ENCODE results near the gene AHRR. TPM values are rescaled to one million over a fixed set of nuclear protein-coding genes. Genes with fewer than 3 reads are reported as not detected.
A peak's percentile ranks its signal among the peaks of the same experiment; 100 is the strongest.

Gene AHRR
- polyA plus RNA-seq, 3 donors = 0.15 TPM; not detected in 1

DNA sequence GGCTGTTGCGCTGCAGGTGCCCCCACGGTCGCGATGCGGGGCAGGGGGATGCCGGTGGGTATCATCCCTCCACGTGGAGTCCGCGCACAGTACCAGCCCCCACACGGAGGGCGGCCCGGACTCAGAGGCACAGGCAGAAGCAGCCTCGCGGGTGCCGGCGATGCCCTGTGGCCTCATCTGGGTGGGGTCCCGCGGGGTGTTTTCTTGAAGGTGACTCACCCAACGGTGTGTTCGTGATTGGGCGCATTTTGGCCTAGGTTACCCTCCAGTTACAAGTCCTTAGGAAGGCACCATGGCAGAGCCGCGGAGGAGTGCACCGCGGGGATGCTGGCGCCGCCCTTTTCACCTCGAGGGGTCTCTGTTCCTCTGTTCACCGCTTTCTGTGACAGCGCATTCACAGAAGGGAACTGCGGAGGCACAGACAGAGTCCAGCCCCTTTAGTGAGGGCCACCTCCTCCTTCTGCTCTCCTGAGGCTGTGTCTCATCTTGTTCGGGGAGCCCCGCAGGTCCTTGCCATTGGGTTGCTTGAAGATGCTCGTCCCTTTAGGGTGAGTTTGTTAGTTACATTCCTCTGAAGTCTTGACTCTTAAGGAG is 99.9 kb downstream of the AHRR start:
- no peak overlapping the region for H3K4me3 ChIP-seq (replicated peaks in 1 of 3; ENCODE audit: low read depth in 2 of 3, low read length in 3 of 3)
- TF ChIP-seq, protein P1, sequence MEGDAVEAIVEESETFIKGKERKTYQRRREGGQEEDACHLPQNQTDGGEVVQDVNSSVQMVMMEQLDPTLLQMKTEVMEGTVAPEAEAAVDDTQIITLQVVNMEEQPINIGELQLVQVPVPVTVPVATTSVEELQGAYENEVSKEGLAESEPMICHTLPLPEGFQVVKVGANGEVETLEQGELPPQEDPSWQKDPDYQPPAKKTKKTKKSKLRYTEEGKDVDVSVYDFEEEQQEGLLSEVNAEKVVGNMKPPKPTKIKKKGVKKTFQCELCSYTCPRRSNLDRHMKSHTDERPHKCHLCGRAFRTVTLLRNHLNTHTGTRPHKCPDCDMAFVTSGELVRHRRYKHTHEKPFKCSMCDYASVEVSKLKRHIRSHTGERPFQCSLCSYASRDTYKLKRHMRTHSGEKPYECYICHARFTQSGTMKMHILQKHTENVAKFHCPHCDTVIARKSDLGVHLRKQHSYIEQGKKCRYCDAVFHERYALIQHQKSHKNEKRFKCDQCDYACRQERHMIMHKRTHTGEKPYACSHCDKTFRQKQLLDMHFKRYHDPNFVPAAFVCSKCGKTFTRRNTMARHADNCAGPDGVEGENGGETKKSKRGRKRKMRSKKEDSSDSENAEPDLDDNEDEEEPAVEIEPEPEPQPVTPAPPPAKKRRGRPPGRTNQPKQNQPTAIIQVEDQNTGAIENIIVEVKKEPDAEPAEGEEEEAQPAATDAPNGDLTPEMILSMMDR (IDR thresholded peaks at IDR 0.05) = no peak
- no peaks in the 10 kb centered on the region for H3K27me3 ChIP-seq (ENCODE audit: control insufficient read depth in 2 of 2, insufficient read depth in 2 of 2, low read length in 2 of 2)
- intact Hi-C loops (cut with micrococcal nuclease) = no loop called here
- no peak for DNase-seq
- H2AFZ ChIP-seq (ENCODE audit: insufficient read depth, low read depth, low read length, poor library complexity, severe bottlenecking) = no peak overlapping the region
- Mint-ChIP-seq H3K4me1 (peaks cover 8% of the 10 kb centered on the region), H3K9me3 (peaks cover 0 to 8% (median 0%) of the 10 kb centered on the region in 7 donors), H3K36me3 (no peaks in the 10 kb centered on the region), H3K27ac (peak overlapping the region in 1 of 7 donors; percentile 64), H3K27me3 (ENCODE audit: low read depth in 3 of 3) (peaks cover 5 to 7% (median 6%) of the 10 kb centered on the region in 3 donors), H3K4me3 (no peak overlapping the region)
- WGBS (ENCODE audit: insufficient coverage) = 95% methylated on average over 27 of the region's 34 CpGs
- H4K20me1 ChIP-seq (ENCODE audit: insufficient read depth, low read length) = no peaks in the 10 kb centered on the region
- no peak overlapping the region for H3K4me2 ChIP-seq (replicated peaks; ENCODE audit: extremely low read depth, low read length, poor library complexity, severe bottlenecking)
- H3K27ac ChIP-seq (ENCODE audit: low read depth in 1 of 2, low read length in 2 of 2) = no peak overlapping the region
- H3K9ac ChIP-seq (ENCODE audit: insufficient read depth, low read length, poor library complexity, severe bottlenecking) = no peak overlapping the region
- H3K79me2 ChIP-seq (ENCODE audit: insufficient read depth, low read length) = no peaks in the 10 kb centered on the region
- no peaks in the 10 kb centered on the region for H3K9me3 ChIP-seq (replicated peaks in 1 of 2; ENCODE audit: control insufficient read depth in 1 of 2, insufficient read depth in 1 of 2, low read length in 2 of 2)
- H3K4me1 ChIP-seq (ENCODE audit: control insufficient read depth in 1 of 2, insufficient read depth in 2 of 2, low read length in 2 of 2) = peaks cover 11 to 14% of the 10 kb centered on the region in 2 donors
- no peaks in the 10 kb centered on the region for H3K36me3 ChIP-seq (replicated peaks in 1 of 2; ENCODE audit: control insufficient read depth in 1 of 2, insufficient read depth in 2 of 2, low read length in 2 of 2)

DNA sequence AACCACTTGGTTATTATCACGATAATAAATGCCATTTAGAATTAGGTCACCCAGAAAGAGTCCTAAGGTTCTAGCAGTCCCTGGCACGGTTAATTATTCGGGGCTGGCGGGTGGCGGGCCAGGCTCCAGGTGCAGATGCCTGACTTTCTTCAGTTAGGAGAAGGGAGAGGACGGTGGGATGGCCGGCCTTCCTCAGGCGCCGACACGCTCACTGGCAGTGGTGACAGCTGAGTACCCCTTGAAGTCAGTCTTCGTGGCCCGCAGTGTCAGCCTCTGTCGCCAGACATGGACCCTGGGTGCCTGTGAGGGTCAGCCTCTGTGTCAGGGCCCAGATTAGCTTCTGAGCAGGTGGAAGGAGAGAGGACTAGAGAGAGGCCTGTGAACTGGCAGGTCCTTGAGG is 100.4 kb downstream of the AHRR start:
- Histone ChIP-seq H3K27ac (ENCODE audit: low read depth in 1 of 2, low read length in 2 of 2) (no peak overlapping the region), H3K4me1 (ENCODE audit: control insufficient read depth in 1 of 2, insufficient read depth in 2 of 2, low read length in 2 of 2) (peaks cover 11 to 14% of the 10 kb centered on the region in 2 donors), H3K4me2 (replicated peaks; ENCODE audit: extremely low read depth, low read length, poor library complexity, severe bottlenecking) (no peak overlapping the region), H3K9me3 (replicated peaks in 1 of 2; ENCODE audit: control insufficient read depth in 1 of 2, insufficient read depth in 1 of 2, low read length in 2 of 2) (no peaks in the 10 kb centered on the region), H2AFZ (ENCODE audit: insufficient read depth, low read depth, low read length, poor library complexity, severe bottlenecking) (no peak overlapping the region), H3K9ac (ENCODE audit: insufficient read depth, low read length, poor library complexity, severe bottlenecking) (no peak overlapping the region), H3K79me2 (ENCODE audit: insufficient read depth, low read length) (no peaks in the 10 kb centered on the region), H4K20me1 (ENCODE audit: insufficient read depth, low read length) (no peaks in the 10 kb centered on the region), H3K27me3 (ENCODE audit: control insufficient read depth in 2 of 2, insufficient read depth in 2 of 2, low read length in 2 of 2) (no peaks in the 10 kb centered on the region), H3K4me3 (replicated peaks in 1 of 3; ENCODE audit: low read depth in 2 of 3, low read length in 3 of 3) (no peak overlapping the region), H3K36me3 (replicated peaks in 1 of 2; ENCODE audit: control insufficient read depth in 1 of 2, insufficient read depth in 2 of 2, low read length in 2 of 2) (no peaks in the 10 kb centered on the region)
- Mint-ChIP-seq H3K27me3 (ENCODE audit: low read depth in 3 of 3) (peaks cover 3 to 10% (median 8%) of the 10 kb centered on the region in 3 donors), H3K4me3 (no peak overlapping the region), H3K27ac (peak overlapping the region in 2 of 7 donors; percentile 63 to 64), H3K36me3 (no peaks in the 10 kb centered on the region), H3K9me3 (peaks cover 0 to 8% (median 0%) of the 10 kb centered on the region in 7 donors), H3K4me1 (peaks cover 8% of the 10 kb centered on the region)
- 94% methylated on average over 12 of the region's 13 CpGs for WGBS (ENCODE audit: insufficient coverage)
- DNase-seq = no peak
- intact Hi-C loops (cut with micrococcal nuclease) = no loop called here
- TF ChIP-seq, protein P1 (IDR thresholded peaks at IDR 0.05) = no peak
